Measurements from ENCODE around the gene B3GAT1. TPM values are rescaled to one million over a fixed set of nuclear protein-coding genes. Genes with fewer than 3 reads are reported as not detected.

Gene B3GAT1
- total and polyA plus RNA-seq, 2 donors (not counting 1 experiment from before 2014, with no cell fraction given) = 0.06 TPM; not detected in 1

DNA sequence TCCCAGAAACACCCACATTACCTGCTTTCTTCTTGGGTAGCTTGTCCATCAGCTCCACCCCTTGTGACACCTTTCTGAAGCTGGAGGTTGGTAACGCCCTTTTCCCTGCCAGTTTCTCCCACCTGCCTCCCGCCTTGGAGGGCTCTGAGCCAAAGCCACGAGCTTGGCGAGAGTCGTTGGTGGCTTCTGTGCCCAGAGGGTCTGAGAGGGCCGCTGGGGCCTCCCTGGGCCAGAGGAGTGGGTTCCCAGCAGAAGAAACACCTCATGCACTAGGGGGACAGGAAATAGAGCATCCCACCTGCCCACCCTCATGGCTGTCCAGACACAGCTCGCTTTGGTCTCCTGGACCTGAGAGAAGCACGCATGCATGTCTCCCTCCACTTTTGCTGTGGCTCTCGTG is 37.9 kb downstream of the B3GAT1 start:
- no peaks in the 10 kb centered on the region for H3K4me1 ChIP-seq (ENCODE audit: control insufficient read depth in 2 of 2, insufficient read depth in 2 of 2, low read length in 2 of 2)
- H3K27ac ChIP-seq (ENCODE audit: low read length in 2 of 2) = no peak overlapping the region
- H3K27me3 ChIP-seq (replicated peaks in 1 of 4; ENCODE audit: control extremely low read depth in 1 of 4, control insufficient read depth in 3 of 4, insufficient read depth in 4 of 4, low read length in 3 of 4) = no peaks in the 10 kb centered on the region
- intact Hi-C loops (cut with micrococcal nuclease) = no loop called here
- DNase-seq = no peak
- H3K4me1 Mint-ChIP-seq = no peaks in the 10 kb centered on the region
- H3K9ac ChIP-seq (ENCODE audit: low read length) = no peak overlapping the region
- H3K4me3 ChIP-seq (ENCODE audit: control extremely low read depth in 1 of 5, extremely low read depth in 1 of 5, insufficient read depth in 1 of 5, low read depth in 2 of 5, low read length in 4 of 5) = no peak overlapping the region
- no peaks in the 10 kb centered on the region for H3K9me3 Mint-ChIP-seq (ENCODE audit: insufficient read depth)
- WGBS (ENCODE audit: insufficient coverage) = 67% methylated on average over 7 of the region's 9 CpGs
- no peaks in the 10 kb centered on the region for H3K36me3 ChIP-seq (replicated peaks in 1 of 2; ENCODE audit: control extremely low read depth in 1 of 2, control insufficient read depth in 1 of 2, extremely low read depth in 1 of 2, insufficient read depth in 2 of 2, low read length in 1 of 2)
- ChIA-PET POLR2A (no interaction called here), CTCF (no interaction called here)
- TF ChIP-seq EZH2 (IDR thresholded peaks at IDR 0.05; ENCODE audit: borderline replicate concordance, insufficient read depth, low read depth, low read length, poor library complexity, severe bottlenecking) = no peak
- TF ChIP-seq, protein P1, sequence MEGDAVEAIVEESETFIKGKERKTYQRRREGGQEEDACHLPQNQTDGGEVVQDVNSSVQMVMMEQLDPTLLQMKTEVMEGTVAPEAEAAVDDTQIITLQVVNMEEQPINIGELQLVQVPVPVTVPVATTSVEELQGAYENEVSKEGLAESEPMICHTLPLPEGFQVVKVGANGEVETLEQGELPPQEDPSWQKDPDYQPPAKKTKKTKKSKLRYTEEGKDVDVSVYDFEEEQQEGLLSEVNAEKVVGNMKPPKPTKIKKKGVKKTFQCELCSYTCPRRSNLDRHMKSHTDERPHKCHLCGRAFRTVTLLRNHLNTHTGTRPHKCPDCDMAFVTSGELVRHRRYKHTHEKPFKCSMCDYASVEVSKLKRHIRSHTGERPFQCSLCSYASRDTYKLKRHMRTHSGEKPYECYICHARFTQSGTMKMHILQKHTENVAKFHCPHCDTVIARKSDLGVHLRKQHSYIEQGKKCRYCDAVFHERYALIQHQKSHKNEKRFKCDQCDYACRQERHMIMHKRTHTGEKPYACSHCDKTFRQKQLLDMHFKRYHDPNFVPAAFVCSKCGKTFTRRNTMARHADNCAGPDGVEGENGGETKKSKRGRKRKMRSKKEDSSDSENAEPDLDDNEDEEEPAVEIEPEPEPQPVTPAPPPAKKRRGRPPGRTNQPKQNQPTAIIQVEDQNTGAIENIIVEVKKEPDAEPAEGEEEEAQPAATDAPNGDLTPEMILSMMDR (IDR thresholded peaks at IDR 0.05) = no peak
- no peak overlapping the region for H3K27ac Mint-ChIP-seq
- H3K4me3 Mint-ChIP-seq = no peak overlapping the region
- no peak overlapping the region for H3K4me2 ChIP-seq (replicated peaks; ENCODE audit: low read depth, low read length, poor library complexity, severe bottlenecking)
- no peaks in the 10 kb centered on the region for H4K20me1 ChIP-seq (ENCODE audit: control insufficient read depth, insufficient read depth, low read length, poor library complexity, severe bottlenecking)
- H3K27me3 Mint-ChIP-seq = peaks cover 3% of the 10 kb centered on the region
- H3K9me3 ChIP-seq (ENCODE audit: control extremely low read depth in 1 of 3, control insufficient read depth in 2 of 3, insufficient read depth in 1 of 3, low read length in 2 of 3) = no peaks in the 10 kb centered on the region
- no peaks in the 10 kb centered on the region for H3K79me2 ChIP-seq (ENCODE audit: control insufficient read depth, insufficient read depth, low read length)
- ATAC-seq (ENCODE audit: low read depth) = no peak
- H2AFZ ChIP-seq (ENCODE audit: insufficient read depth, low read depth, low read length, poor library complexity, severe bottlenecking) = no peak overlapping the region

DNA sequence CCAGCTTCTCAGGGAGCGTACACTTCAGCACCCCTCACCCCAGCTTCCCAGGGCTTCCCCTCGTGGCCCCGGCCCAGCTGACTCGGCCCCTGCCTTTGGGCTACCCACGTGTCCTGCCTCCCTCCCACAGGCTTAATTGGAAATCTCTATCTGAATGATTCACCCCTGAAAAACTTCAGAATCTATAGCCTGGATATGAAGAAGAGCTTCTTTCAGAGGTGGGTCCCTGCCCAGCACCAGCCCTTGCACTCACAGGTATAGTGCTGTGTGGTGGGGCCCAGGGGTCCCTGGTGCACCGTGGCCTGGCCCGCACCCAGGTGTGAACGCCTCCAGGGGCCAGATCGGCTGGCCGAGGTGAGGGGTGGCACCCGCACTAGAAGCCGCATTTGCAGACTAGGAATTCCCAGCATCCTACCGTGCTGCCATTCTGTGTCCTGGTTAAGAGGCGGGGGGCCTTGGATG is 38.4 kb downstream of the B3GAT1 start:
- Mint-ChIP-seq H3K4me3 (no peak overlapping the region), H3K9me3 (ENCODE audit: insufficient read depth) (no peaks in the 10 kb centered on the region), H3K4me1 (no peaks in the 10 kb centered on the region), H3K27me3 (peaks cover 3% of the 10 kb centered on the region), H3K27ac (no peak overlapping the region)
- intact Hi-C loops (cut with micrococcal nuclease) = no loop called here
- ChIA-PET CTCF (no interaction called here), POLR2A (no interaction called here)
- TF ChIP-seq EZH2 (IDR thresholded peaks at IDR 0.05; ENCODE audit: borderline replicate concordance, insufficient read depth, low read depth, low read length, poor library complexity, severe bottlenecking) = no peak
- TF ChIP-seq, protein P1 (IDR thresholded peaks at IDR 0.05) = no peak
- no peak overlapping the region for H3K4me3 ChIP-seq (ENCODE audit: control extremely low read depth in 1 of 5, extremely low read depth in 1 of 5, insufficient read depth in 1 of 5, low read depth in 2 of 5, low read length in 4 of 5)
- 89% methylated on average over 14 of the region's 14 CpGs for WGBS (ENCODE audit: insufficient coverage)
- no peaks in the 10 kb centered on the region for H3K36me3 ChIP-seq (replicated peaks in 1 of 2; ENCODE audit: control extremely low read depth in 1 of 2, control insufficient read depth in 1 of 2, extremely low read depth in 1 of 2, insufficient read depth in 2 of 2, low read length in 1 of 2)
- DNase-seq (no peak), ATAC-seq (ENCODE audit: low read depth) (no peak)
- H3K4me1 ChIP-seq (ENCODE audit: control insufficient read depth in 2 of 2, insufficient read depth in 2 of 2, low read length in 2 of 2) = no peaks in the 10 kb centered on the region
- H3K4me2 ChIP-seq (replicated peaks; ENCODE audit: low read depth, low read length, poor library complexity, severe bottlenecking) = no peak overlapping the region
- H2AFZ ChIP-seq (ENCODE audit: insufficient read depth, low read depth, low read length, poor library complexity, severe bottlenecking) = no peak overlapping the region
- H3K27me3 ChIP-seq (replicated peaks in 1 of 4; ENCODE audit: control extremely low read depth in 1 of 4, control insufficient read depth in 3 of 4, insufficient read depth in 4 of 4, low read length in 3 of 4) = no peaks in the 10 kb centered on the region
- no peaks in the 10 kb centered on the region for H3K79me2 ChIP-seq (ENCODE audit: control insufficient read depth, insufficient read depth, low read length)
- no peak overlapping the region for H3K9ac ChIP-seq (ENCODE audit: low read length)
- no peaks in the 10 kb centered on the region for H3K9me3 ChIP-seq (ENCODE audit: control extremely low read depth in 1 of 3, control insufficient read depth in 2 of 3, insufficient read depth in 1 of 3, low read length in 2 of 3)
- H3K27ac ChIP-seq (ENCODE audit: low read length in 2 of 2) = no peak overlapping the region
- H4K20me1 ChIP-seq (ENCODE audit: control insufficient read depth, insufficient read depth, low read length, poor library complexity, severe bottlenecking) = no peaks in the 10 kb centered on the region

Data from B cell (primary cell).